Measurements from ENCODE around the gene NEDD4L. TPM values are rescaled to one million over a fixed set of nuclear protein-coding genes. Genes with fewer than 3 reads are reported as not detected.

The NEDD4L gene
- polyA plus RNA-seq, 1 donor = 93.0 TPM

GRCh38 chr18:58190842-58191530 is 147.0 kb downstream of the NEDD4L start:
- Histone ChIP-seq H3K27ac (ENCODE audit: low read length) (peak overlapping the region; percentile 4), H3K9me3 (ENCODE audit: control insufficient read depth, low read depth, low read length) (no peaks in the 10 kb centered on the region), H3K4me1 (ENCODE audit: control insufficient read depth, insufficient read depth, low read length) (peaks cover 32% of the 10 kb centered on the region), H3K4me3 (ENCODE audit: low read length) (no peak overlapping the region), H3K36me3 (ENCODE audit: control insufficient read depth, insufficient read depth, low read length) (peaks cover 2% of the 10 kb centered on the region), H3K27me3 (ENCODE audit: control insufficient read depth, insufficient read depth, low read length) (no peaks in the 10 kb centered on the region)
- WGBS (ENCODE audit: insufficient coverage, low lambda C conversion rate) = 90% methylated on average over 2 of the region's 5 CpGs
- no peak for DNase-seq

GRCh38 chr18:58191626-58192025 is 147.6 kb downstream of the NEDD4L start:
- no CpG with 5 or more reads among the region's 2 CpGs for WGBS (ENCODE audit: insufficient coverage, low lambda C conversion rate)
- Histone ChIP-seq H3K4me1 (ENCODE audit: control insufficient read depth, insufficient read depth, low read length) (peaks cover 35% of the 10 kb centered on the region), H3K27me3 (ENCODE audit: control insufficient read depth, insufficient read depth, low read length) (no peaks in the 10 kb centered on the region), H3K36me3 (ENCODE audit: control insufficient read depth, insufficient read depth, low read length) (peaks cover 2% of the 10 kb centered on the region), H3K9me3 (ENCODE audit: control insufficient read depth, low read depth, low read length) (no peaks in the 10 kb centered on the region), H3K27ac (ENCODE audit: low read length) (no peak overlapping the region), H3K4me3 (ENCODE audit: low read length) (no peak overlapping the region)
- DNase-seq = no peak

- Histone ChIP-seq H3K27ac (ENCODE audit: low read length) (no peak overlapping the region), H3K36me3 (ENCODE audit: control insufficient read depth, insufficient read depth, low read length) (no peaks in the 10 kb centered on the region), H3K9me3 (ENCODE audit: control insufficient read depth, low read depth, low read length) (no peaks in the 10 kb centered on the region), H3K4me3 (ENCODE audit: low read length) (no peak overlapping the region), H3K4me1 (ENCODE audit: control insufficient read depth, insufficient read depth, low read length) (peaks cover 43% of the 10 kb centered on the region), H3K27me3 (ENCODE audit: control insufficient read depth, insufficient read depth, low read length) (no peaks in the 10 kb centered on the region)
- DNase-seq = no peak
- 100% methylated on average over 1 of the region's 4 CpGs for WGBS (ENCODE audit: insufficient coverage, low lambda C conversion rate)
Measured at GRCh38 chr18:58192519-58192918, 148.5 kb downstream of the NEDD4L start.

GRCh38 chr18:58194028-58194427 is 150.0 kb downstream of the NEDD4L start:
- Histone ChIP-seq H3K27ac (ENCODE audit: low read length) (peak overlapping the region; percentile 73), H3K9me3 (ENCODE audit: control insufficient read depth, low read depth, low read length) (no peaks in the 10 kb centered on the region), H3K4me1 (ENCODE audit: control insufficient read depth, insufficient read depth, low read length) (peaks cover 52% of the 10 kb centered on the region), H3K36me3 (ENCODE audit: control insufficient read depth, insufficient read depth, low read length) (no peaks in the 10 kb centered on the region), H3K4me3 (ENCODE audit: low read length) (no peak overlapping the region), H3K27me3 (ENCODE audit: control insufficient read depth, insufficient read depth, low read length) (no peaks in the 10 kb centered on the region)
- DNase-seq = peak; percentile 70 to 80
- 23% methylated on average over 4 of the region's 8 CpGs for WGBS (ENCODE audit: insufficient coverage, low lambda C conversion rate)

GRCh38 chr18:58195278-58195765 is 151.3 kb downstream of the NEDD4L start:
- Histone ChIP-seq H3K27me3 (ENCODE audit: control insufficient read depth, insufficient read depth, low read length) (no peaks in the 10 kb centered on the region), H3K4me1 (ENCODE audit: control insufficient read depth, insufficient read depth, low read length) (peaks cover 46% of the 10 kb centered on the region), H3K27ac (ENCODE audit: low read length) (peak overlapping the region; percentile 73), H3K4me3 (ENCODE audit: low read length) (peak overlapping the region; percentile 38), H3K36me3 (ENCODE audit: control insufficient read depth, insufficient read depth, low read length) (no peaks in the 10 kb centered on the region), H3K9me3 (ENCODE audit: control insufficient read depth, low read depth, low read length) (no peaks in the 10 kb centered on the region)
- WGBS (ENCODE audit: insufficient coverage, low lambda C conversion rate) = 8% methylated on average over 4 of the region's 25 CpGs
- peak in 1 of 2 donors; percentile 77 for DNase-seq

- peak in 1 of 2 donors; percentile 68 for DNase-seq
- no CpG with 5 or more reads among the region's 3 CpGs for WGBS (ENCODE audit: insufficient coverage, low lambda C conversion rate)
Measured at GRCh38 chr18:58196164-58196563, 152.1 kb downstream of the NEDD4L start.

GRCh38 chr18:58196881-58197872 is 153.2 kb downstream of the NEDD4L start:
- no peaks in the 10 kb centered on the region for H3K36me3 ChIP-seq (ENCODE audit: control insufficient read depth, insufficient read depth, low read length)
- H3K4me3 ChIP-seq (ENCODE audit: low read length) = peak overlapping the region; percentile 12
- WGBS (ENCODE audit: insufficient coverage, low lambda C conversion rate) = 7% methylated on average over 3 of the region's 19 CpGs
- DNase-seq = peak in 1 of 2 donors; percentile 69
- H3K9me3 ChIP-seq (ENCODE audit: control insufficient read depth, low read depth, low read length) = no peaks in the 10 kb centered on the region
- no peaks in the 10 kb centered on the region for H3K27me3 ChIP-seq (ENCODE audit: control insufficient read depth, insufficient read depth, low read length)
- peak overlapping the region; percentile 73 for H3K27ac ChIP-seq (ENCODE audit: low read length)
- H3K4me1 ChIP-seq (ENCODE audit: control insufficient read depth, insufficient read depth, low read length) = peaks cover 46% of the 10 kb centered on the region

More at GRCh38 chr18:58196164-58196563, 152.1 kb downstream of the NEDD4L start:
- peak overlapping the region; percentile 73 for H3K27ac ChIP-seq (ENCODE audit: low read length)
- no peaks in the 10 kb centered on the region for H3K36me3 ChIP-seq (ENCODE audit: control insufficient read depth, insufficient read depth, low read length)
- H3K27me3 ChIP-seq (ENCODE audit: control insufficient read depth, insufficient read depth, low read length) = no peaks in the 10 kb centered on the region
- H3K4me1 ChIP-seq (ENCODE audit: control insufficient read depth, insufficient read depth, low read length) = peaks cover 40% of the 10 kb centered on the region
- H3K4me3 ChIP-seq (ENCODE audit: low read length) = peak overlapping the region; percentile 38
- H3K9me3 ChIP-seq (ENCODE audit: control insufficient read depth, low read depth, low read length) = no peaks in the 10 kb centered on the region

GRCh38 chr18:58201268-58201667 is 157.2 kb downstream of the NEDD4L start:
- DNase-seq = no peak
- 8% methylated on average over 2 of the region's 5 CpGs for WGBS (ENCODE audit: insufficient coverage, low lambda C conversion rate)
- Histone ChIP-seq H3K9me3 (ENCODE audit: control insufficient read depth, low read depth, low read length) (no peaks in the 10 kb centered on the region), H3K27me3 (ENCODE audit: control insufficient read depth, insufficient read depth, low read length) (no peaks in the 10 kb centered on the region), H3K4me3 (ENCODE audit: low read length) (no peak overlapping the region), H3K36me3 (ENCODE audit: control insufficient read depth, insufficient read depth, low read length) (no peaks in the 10 kb centered on the region), H3K4me1 (ENCODE audit: control insufficient read depth, insufficient read depth, low read length) (peaks cover 37% of the 10 kb centered on the region), H3K27ac (ENCODE audit: low read length) (no peak overlapping the region)

- Histone ChIP-seq H3K27ac (ENCODE audit: low read length) (peak overlapping the region; percentile 48), H3K27me3 (ENCODE audit: control insufficient read depth, insufficient read depth, low read length) (no peaks in the 10 kb centered on the region), H3K9me3 (ENCODE audit: control insufficient read depth, low read depth, low read length) (no peaks in the 10 kb centered on the region), H3K4me3 (ENCODE audit: low read length) (no peak overlapping the region), H3K4me1 (ENCODE audit: control insufficient read depth, insufficient read depth, low read length) (peaks cover 31% of the 10 kb centered on the region), H3K36me3 (ENCODE audit: control insufficient read depth, insufficient read depth, low read length) (no peaks in the 10 kb centered on the region)
- peak in 1 of 2 donors; percentile 54 for DNase-seq
- 100% methylated on average over 2 of the region's 11 CpGs for WGBS (ENCODE audit: insufficient coverage, low lambda C conversion rate)
Measured at GRCh38 chr18:58201733-58202730, 158.0 kb downstream of the NEDD4L start.
